HCT116 (cell line): ENCODE measurements around the gene GPR150.

Source experiments
- POLR2A ChIP-seq: IDR thresholded peaks from 2 replicates; pipeline ENCODE4 v1.7.0; 2011; ENCODE audit warnings: borderline replicate concordance; ENCODE audit not compliant: insufficient read depth, insufficient read length; ENCODE audit errors: extremely low read depth
- POLR2AphosphoS5 ChIP-seq: IDR thresholded peaks from 2 replicates; pipeline ENCODE4 v1.6.1; 2011; ENCODE audit warnings: mild to moderate bottlenecking, low read depth, low read length, moderate library complexity
- RAD21 ChIP-seq: IDR thresholded peaks from 2 replicates; pipeline ENCODE4 v1.6.1; 2012; ENCODE audit warnings: low read depth, mild to moderate bottlenecking
- YY1 ChIP-seq: IDR thresholded peaks from 2 replicates; pipeline ENCODE4 v1.6.1; 2011; ENCODE audit warnings: low read length, low read depth, moderate library complexity, mild to moderate bottlenecking; ENCODE audit not compliant: insufficient replicate concordance; ENCODE audit errors: extremely low read depth
- TF ChIP-seq, protein P1 (sequence below), 3 experiments: fragments of 200-600 bp in 1 of 3; sonication (generic) in 1 of 3; IDR thresholded peaks in 2 of 3; conservative IDR thresholded peaks in 1 of 3; 2 replicates each; pipeline ENCODE4 v1.5.1; 2012 to 2017; ENCODE audit warnings: low read depth in 2 of 3, low read length in 2 of 3, antibody characterized with exemption in 1 of 3, borderline replicate concordance in 1 of 3, control low read depth in 1 of 3, mild to moderate bottlenecking in 1 of 3, mixed read lengths in 1 of 3, mixed run types in 1 of 3, moderate library complexity in 1 of 3; ENCODE audit not compliant: insufficient read depth in 1 of 3

DNA sequence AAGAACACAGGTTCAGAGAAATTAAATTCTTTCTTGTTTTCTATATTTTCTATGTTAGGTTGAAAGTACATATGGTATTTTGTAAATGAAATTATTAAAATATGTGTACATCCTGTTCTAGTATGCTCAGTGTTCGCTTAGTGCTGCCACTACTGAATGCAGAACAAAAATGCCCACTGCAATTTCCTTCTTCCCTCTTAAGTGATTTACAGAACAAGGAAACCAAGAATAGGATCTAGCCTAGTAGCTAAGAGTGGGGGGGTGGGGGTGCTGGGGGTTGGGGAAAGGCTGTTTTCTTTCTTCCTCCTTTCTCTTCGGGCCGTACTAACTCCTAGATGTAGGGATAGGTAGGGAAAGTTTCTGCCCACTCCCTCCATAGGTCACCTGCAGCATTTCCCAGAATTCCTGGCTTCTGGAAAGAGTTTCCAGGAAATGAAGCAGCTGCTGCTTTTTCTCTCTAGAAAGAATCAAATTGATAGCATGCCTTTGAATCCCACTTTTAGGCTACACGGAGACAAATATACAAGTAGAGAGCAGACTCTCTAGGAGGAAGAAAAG is 47.3 kb downstream of the GPR150 start:
- TF ChIP-seq, protein P1, sequence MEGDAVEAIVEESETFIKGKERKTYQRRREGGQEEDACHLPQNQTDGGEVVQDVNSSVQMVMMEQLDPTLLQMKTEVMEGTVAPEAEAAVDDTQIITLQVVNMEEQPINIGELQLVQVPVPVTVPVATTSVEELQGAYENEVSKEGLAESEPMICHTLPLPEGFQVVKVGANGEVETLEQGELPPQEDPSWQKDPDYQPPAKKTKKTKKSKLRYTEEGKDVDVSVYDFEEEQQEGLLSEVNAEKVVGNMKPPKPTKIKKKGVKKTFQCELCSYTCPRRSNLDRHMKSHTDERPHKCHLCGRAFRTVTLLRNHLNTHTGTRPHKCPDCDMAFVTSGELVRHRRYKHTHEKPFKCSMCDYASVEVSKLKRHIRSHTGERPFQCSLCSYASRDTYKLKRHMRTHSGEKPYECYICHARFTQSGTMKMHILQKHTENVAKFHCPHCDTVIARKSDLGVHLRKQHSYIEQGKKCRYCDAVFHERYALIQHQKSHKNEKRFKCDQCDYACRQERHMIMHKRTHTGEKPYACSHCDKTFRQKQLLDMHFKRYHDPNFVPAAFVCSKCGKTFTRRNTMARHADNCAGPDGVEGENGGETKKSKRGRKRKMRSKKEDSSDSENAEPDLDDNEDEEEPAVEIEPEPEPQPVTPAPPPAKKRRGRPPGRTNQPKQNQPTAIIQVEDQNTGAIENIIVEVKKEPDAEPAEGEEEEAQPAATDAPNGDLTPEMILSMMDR (IDR thresholded peaks at IDR 0.05 in 2 of 3, conservative IDR thresholded peaks at IDR 0.05 in 1 of 3; ENCODE audit: borderline replicate concordance in 1 of 3, insufficient read depth in 1 of 3, low read depth in 2 of 3, low read length in 2 of 3) = no peak
- TF ChIP-seq POLR2AphosphoS5 (no peak), POLR2A (no peak), YY1 (no peak), RAD21 (no peak)
